ENCODE data around the gene LEF1. TPM values are rescaled to one million over a fixed set of nuclear protein-coding genes. Genes with fewer than 3 reads are reported as not detected.

Gene LEF1
- total RNA-seq, 3 donors from 2014 or later: 2.6 to 7.6 (median 7.2) TPM

DNA sequence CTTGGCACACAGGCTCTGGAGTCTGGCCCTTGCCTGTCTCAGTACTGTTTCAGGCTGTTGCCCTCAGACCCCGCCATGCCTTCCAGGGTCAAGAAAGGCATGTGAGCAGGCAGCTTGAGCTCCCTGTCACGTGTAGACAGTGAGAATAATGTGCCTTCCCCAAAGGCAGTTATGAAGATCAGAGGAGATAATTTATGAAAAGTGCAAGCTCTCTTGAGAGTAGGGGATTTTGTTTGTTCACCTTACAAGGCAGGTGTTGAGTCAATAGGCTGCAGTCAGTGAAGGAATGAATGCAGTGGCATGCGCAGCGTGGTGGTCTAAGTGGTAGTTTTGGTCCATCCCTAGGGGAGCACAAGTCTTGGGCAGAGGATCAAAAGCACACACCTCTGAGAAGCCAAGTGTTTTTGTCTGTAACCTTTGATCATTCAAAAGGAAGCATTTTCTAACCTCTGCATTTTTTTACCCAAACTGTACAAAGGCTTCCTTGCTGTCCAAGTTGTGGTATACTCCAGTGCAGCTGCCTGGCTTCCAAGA lies 164.7 kb downstream of the LEF1 start:
- no peak overlapping the region for H3K4me3 ChIP-seq
- H3K27me3 ChIP-seq: no peaks in the 10 kb centered on the region
- TF ChIP-seq, protein P1, sequence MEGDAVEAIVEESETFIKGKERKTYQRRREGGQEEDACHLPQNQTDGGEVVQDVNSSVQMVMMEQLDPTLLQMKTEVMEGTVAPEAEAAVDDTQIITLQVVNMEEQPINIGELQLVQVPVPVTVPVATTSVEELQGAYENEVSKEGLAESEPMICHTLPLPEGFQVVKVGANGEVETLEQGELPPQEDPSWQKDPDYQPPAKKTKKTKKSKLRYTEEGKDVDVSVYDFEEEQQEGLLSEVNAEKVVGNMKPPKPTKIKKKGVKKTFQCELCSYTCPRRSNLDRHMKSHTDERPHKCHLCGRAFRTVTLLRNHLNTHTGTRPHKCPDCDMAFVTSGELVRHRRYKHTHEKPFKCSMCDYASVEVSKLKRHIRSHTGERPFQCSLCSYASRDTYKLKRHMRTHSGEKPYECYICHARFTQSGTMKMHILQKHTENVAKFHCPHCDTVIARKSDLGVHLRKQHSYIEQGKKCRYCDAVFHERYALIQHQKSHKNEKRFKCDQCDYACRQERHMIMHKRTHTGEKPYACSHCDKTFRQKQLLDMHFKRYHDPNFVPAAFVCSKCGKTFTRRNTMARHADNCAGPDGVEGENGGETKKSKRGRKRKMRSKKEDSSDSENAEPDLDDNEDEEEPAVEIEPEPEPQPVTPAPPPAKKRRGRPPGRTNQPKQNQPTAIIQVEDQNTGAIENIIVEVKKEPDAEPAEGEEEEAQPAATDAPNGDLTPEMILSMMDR (IDR thresholded peaks at IDR 0.05): no peak
- TF ChIP-seq POLR2AphosphoS5 (IDR thresholded peaks at IDR 0.05): no peak
- no peak for TF ChIP-seq POLR2A (IDR thresholded peaks at IDR 0.05)
- H3K4me1 ChIP-seq: peaks cover 0 to 6% of the 10 kb centered on the region in 2 donors
- no peaks in the 10 kb centered on the region for H3K36me3 ChIP-seq
- no peaks in the 10 kb centered on the region for H3K9me3 ChIP-seq
- H3K27ac ChIP-seq: no peak overlapping the region
- intact Hi-C loops (cut with DNase I; ENCODE audit: low total_unique reads): no loop called here
- DNase-seq (ENCODE audit: low spot score in 2 of 2): no peak

DNA sequence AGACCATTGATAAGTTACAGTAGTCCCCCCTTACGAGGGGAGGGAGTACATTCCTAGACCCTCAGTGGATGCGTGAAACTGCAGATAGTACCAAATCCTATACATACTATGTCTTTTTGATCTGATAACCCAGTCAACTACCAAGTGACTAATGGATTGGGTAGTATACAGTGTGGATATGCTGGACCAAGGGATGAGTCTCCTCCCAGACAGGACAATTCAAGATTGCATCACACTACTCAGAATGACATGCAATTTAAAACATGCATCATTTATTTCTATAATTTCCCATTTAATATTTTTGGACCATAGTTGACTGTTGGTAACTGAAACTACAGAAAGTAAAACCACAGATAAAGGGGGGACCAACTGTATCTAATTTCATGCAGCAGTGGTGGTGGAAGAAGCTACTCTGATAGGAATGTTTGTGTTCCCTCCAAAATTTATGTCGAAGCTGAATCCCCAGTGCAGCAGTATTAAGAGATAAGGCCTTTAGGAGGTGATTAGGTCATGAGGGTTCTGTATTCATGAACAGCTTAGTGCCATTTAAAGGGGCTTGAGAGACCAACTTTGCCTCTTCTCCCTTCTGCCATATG lies 167.1 kb downstream of the LEF1 start:
- Histone ChIP-seq H3K27me3 (no peaks in the 10 kb centered on the region), H3K4me3 (no peak overlapping the region), H3K27ac (no peak overlapping the region), H3K4me1 (peaks cover 0 to 6% of the 10 kb centered on the region in 2 donors), H3K9me3 (no peaks in the 10 kb centered on the region), H3K36me3 (no peaks in the 10 kb centered on the region)
- TF ChIP-seq, protein P1 (IDR thresholded peaks at IDR 0.05): no peak
- TF ChIP-seq POLR2AphosphoS5 (IDR thresholded peaks at IDR 0.05): no peak
- no peak for TF ChIP-seq POLR2A (IDR thresholded peaks at IDR 0.05)
- intact Hi-C loops (cut with DNase I; ENCODE audit: low total_unique reads): no loop called here
- no peak for DNase-seq (ENCODE audit: low spot score in 2 of 2)

DNA sequence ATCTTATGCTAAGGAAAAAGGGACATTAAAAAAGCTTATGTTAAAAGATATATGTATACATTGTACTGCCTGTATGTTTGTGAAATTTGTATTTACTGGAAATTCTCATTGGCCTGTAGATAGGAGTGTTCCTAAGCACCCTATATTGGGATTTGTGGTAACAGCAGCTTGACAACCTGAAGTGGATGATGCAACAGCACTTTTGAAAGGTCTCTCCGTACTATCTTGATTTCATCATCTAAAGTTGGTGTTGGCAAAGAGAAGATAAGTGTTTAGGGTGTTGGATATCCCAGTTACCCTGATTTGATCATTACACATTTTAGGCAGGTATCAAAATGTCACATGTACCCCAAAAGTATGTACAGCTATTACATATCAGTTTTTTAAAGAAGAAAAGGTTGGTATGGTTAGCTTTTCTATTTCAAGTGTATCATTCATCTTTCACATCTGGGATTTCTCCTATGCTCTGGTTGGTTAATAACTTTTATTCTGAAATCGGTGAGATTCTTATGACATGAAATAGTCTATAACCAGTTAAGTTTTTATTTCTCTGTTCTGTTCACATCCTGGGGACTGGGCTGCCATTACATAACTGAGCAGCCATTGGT lies 168.7 kb downstream of the LEF1 start:
- Histone ChIP-seq H3K36me3 (no peaks in the 10 kb centered on the region), H3K4me1 (peaks cover 0 to 6% of the 10 kb centered on the region in 2 donors), H3K9me3 (no peaks in the 10 kb centered on the region), H3K27me3 (no peaks in the 10 kb centered on the region), H3K27ac (no peak overlapping the region), H3K4me3 (no peak overlapping the region)
- intact Hi-C loops (cut with DNase I; ENCODE audit: low total_unique reads): no loop called here
- no peak for DNase-seq (ENCODE audit: low spot score in 2 of 2)
- TF ChIP-seq POLR2AphosphoS5 (IDR thresholded peaks at IDR 0.05) (no peak), POLR2A (IDR thresholded peaks at IDR 0.05) (no peak)
- TF ChIP-seq, protein P1 (IDR thresholded peaks at IDR 0.05): no peak

DNA sequence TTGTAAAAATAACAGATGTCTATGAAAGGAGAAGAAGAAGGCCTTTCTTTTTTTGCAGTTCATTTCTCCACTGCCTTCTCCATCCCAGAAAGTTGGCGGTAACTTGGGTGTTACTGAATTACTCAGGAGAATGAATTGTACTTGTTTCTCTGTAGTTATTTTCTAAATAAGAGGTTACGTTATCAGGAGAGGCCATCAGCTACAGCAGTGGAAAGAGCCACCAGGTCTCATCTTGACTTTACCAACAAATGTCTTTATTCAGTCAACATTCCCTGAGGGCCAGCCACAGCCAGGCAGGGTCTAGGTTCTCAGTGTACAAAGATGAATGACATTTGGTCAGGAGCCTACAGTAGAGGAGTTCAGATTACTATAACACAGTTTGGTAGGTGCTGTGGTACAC lies 170.9 kb downstream of the LEF1 start:
- H3K4me1 ChIP-seq: peaks cover 0 to 4% of the 10 kb centered on the region in 2 donors
- H3K27me3 ChIP-seq: no peaks in the 10 kb centered on the region

More for the DNA sequence above, 170.9 kb downstream of the LEF1 start:
- Histone ChIP-seq H3K4me3 (no peak overlapping the region), H3K9me3 (no peaks in the 10 kb centered on the region), H3K27ac (peak overlapping the region in 1 of 2 donors; percentile 79), H3K36me3 (no peaks in the 10 kb centered on the region)
- TF ChIP-seq POLR2AphosphoS5 (IDR thresholded peaks at IDR 0.05): no peak
- no peak for DNase-seq (ENCODE audit: low spot score in 2 of 2)
- intact Hi-C loops (cut with DNase I; ENCODE audit: low total_unique reads): no loop called here

Other genes starting within 250 kb of the LEF1 start
- 10 to 100 TPM; 10.2 to 19.5 (median 12.6) TPM for gene CYP2U1, start 237.4 kb downstream of the LEF1 start, total RNA-seq
- 100 to 1,000 TPM in 1 of 3 donors, 10 to 100 TPM in 2; 48.8 to 152 (median 77.7) TPM for gene HADH, start 179.0 kb downstream of the LEF1 start, total RNA-seq